ENCODE data around the gene STYXL1.

Gene STYXL1

DNA sequence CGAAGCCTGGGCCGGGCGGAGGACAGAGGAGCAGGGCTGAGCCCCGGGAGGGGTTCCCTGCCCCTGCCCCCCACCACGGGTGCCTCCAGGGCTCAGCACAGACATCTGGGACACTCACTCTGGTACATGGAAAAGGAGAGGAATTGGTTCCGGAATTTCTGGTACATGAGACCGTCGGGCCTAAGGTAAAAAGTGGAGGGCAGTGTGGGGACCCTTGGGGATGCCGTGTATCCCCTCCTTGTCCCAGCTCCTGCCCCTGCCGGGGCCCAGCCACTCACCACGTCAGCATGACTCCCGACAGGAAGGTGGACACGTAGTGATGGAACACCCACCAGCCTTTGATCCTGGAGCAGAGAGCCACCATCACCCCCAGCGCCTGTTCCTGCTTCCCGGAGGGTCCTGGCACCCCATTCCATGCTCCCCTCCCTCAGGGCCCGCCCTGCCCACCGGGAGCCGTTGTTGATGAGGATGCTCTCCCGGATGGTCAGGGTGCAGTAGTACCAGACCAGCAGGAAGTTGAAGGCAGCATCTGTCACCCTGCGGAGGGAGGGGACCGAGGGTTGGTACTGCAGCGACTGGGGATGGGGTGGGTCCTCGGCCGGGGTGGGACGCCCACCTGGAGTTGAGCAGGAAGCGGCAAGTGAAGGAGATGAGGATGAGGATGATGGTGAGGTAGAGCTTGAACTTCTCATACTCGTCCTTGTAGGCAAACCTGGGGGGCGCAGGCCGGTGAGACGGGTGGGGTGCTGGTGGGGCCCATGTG lies 59.8 kb downstream of the STYXL1 start:
- TF ChIP-seq, protein P1, sequence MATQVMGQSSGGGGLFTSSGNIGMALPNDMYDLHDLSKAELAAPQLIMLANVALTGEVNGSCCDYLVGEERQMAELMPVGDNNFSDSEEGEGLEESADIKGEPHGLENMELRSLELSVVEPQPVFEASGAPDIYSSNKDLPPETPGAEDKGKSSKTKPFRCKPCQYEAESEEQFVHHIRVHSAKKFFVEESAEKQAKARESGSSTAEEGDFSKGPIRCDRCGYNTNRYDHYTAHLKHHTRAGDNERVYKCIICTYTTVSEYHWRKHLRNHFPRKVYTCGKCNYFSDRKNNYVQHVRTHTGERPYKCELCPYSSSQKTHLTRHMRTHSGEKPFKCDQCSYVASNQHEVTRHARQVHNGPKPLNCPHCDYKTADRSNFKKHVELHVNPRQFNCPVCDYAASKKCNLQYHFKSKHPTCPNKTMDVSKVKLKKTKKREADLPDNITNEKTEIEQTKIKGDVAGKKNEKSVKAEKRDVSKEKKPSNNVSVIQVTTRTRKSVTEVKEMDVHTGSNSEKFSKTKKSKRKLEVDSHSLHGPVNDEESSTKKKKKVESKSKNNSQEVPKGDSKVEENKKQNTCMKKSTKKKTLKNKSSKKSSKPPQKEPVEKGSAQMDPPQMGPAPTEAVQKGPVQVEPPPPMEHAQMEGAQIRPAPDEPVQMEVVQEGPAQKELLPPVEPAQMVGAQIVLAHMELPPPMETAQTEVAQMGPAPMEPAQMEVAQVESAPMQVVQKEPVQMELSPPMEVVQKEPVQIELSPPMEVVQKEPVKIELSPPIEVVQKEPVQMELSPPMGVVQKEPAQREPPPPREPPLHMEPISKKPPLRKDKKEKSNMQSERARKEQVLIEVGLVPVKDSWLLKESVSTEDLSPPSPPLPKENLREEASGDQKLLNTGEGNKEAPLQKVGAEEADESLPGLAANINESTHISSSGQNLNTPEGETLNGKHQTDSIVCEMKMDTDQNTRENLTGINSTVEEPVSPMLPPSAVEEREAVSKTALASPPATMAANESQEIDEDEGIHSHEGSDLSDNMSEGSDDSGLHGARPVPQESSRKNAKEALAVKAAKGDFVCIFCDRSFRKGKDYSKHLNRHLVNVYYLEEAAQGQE (IDR thresholded peaks at IDR 0.05; ENCODE audit: insufficient read depth in 1 of 2, low read depth in 2 of 2, low read length in 2 of 2) = no peak
- TF ChIP-seq SIN3A (IDR thresholded peaks at IDR 0.05; ENCODE audit: borderline replicate concordance, insufficient read depth, low read length) = no peak
- TF ChIP-seq FOXP2 (optimal IDR thresholded peaks at IDR 0.05; ENCODE audit: borderline replicate concordance, extremely low read depth, extremely low read length, insufficient read depth) = no peak
- no peak for TF ChIP-seq TAF1 (IDR thresholded peaks at IDR 0.05; ENCODE audit: borderline replicate concordance, insufficient read depth, low read length)
- TF ChIP-seq POLR2AphosphoS5 (IDR thresholded peaks at IDR 0.05; ENCODE audit: low read depth, low read length) = no peak; the same call in 1 of the 2 replicates

GRCh38 chr7:75987026-75987804 lies 60.6 kb downstream of the STYXL1 start:
- TF ChIP-seq FOXP2 (optimal IDR thresholded peaks at IDR 0.05; ENCODE audit: borderline replicate concordance, extremely low read depth, extremely low read length, insufficient read depth) (no peak), TAF1 (IDR thresholded peaks at IDR 0.05; ENCODE audit: borderline replicate concordance, insufficient read depth, low read length) (no peak), POLR2AphosphoS5 (IDR thresholded peaks at IDR 0.05; ENCODE audit: low read depth, low read length) (peak; percentile 37; the same call in 1 of the 2 replicates), SIN3A (IDR thresholded peaks at IDR 0.05; ENCODE audit: borderline replicate concordance, insufficient read depth, low read length) (no peak)
- TF ChIP-seq, protein P1 (IDR thresholded peaks at IDR 0.05; ENCODE audit: insufficient read depth in 1 of 2, low read depth in 2 of 2, low read length in 2 of 2) = no peak

DNA sequence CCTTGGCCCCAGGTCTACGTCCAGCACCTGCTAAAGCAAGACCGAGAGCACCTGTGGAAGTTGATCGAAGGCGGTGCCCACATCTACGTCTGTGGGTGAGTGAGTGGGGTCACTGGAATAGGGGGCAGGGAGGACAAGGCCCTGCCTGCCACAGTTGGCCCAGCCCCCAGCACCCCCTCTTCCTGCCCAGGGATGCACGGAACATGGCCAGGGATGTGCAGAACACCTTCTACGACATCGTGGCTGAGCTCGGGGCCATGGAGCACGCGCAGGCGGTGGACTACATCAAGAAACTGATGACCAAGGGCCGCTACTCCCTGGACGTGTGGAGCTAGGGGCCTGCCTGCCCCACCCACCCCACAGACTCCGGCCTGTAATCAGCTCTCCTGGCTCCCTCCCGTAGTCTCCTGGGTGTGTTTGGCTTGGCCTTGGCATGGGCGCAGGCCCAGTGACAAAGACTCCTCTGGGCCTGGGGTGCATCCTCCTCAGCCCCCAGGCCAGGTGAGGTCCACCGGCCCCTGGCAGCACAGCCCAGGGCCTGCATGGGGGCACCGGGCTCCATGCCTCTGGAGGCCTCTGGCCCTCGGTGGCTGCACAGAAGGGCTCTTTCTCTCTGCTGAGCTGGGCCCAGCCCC lies 61.5 kb downstream of the STYXL1 start:
- TF ChIP-seq POLR2AphosphoS5 (IDR thresholded peaks at IDR 0.05; ENCODE audit: low read depth, low read length) (no peak), FOXP2 (optimal IDR thresholded peaks at IDR 0.05; ENCODE audit: borderline replicate concordance, extremely low read depth, extremely low read length, insufficient read depth) (no peak), TAF1 (IDR thresholded peaks at IDR 0.05; ENCODE audit: borderline replicate concordance, insufficient read depth, low read length) (no peak), SIN3A (IDR thresholded peaks at IDR 0.05; ENCODE audit: borderline replicate concordance, insufficient read depth, low read length) (no peak)
- TF ChIP-seq, protein P1 (IDR thresholded peaks at IDR 0.05; ENCODE audit: insufficient read depth in 1 of 2, low read depth in 2 of 2, low read length in 2 of 2) = no peak

GRCh38 chr7:75985518-75986146 lies 62.2 kb downstream of the STYXL1 start:
- TF ChIP-seq POLR2AphosphoS5 (IDR thresholded peaks at IDR 0.05; ENCODE audit: low read depth, low read length) (no peak), TAF1 (IDR thresholded peaks at IDR 0.05; ENCODE audit: borderline replicate concordance, insufficient read depth, low read length) (no peak), SIN3A (IDR thresholded peaks at IDR 0.05; ENCODE audit: borderline replicate concordance, insufficient read depth, low read length) (no peak), FOXP2 (optimal IDR thresholded peaks at IDR 0.05; ENCODE audit: borderline replicate concordance, extremely low read depth, extremely low read length, insufficient read depth) (no peak)
- TF ChIP-seq, protein P1 (IDR thresholded peaks at IDR 0.05; ENCODE audit: insufficient read depth in 1 of 2, low read depth in 2 of 2, low read length in 2 of 2) = no peak
